Measurements from ENCODE around the gene UTS2R.
A peak's percentile ranks its signal among the peaks of the same experiment; 100 is the strongest.
"Not testable (repeated sequence)": the region's sequence is repeated elsewhere in the genome, so short reads cannot be mapped to it uniquely, and the experiment has no call there.

UTS2R gene

GRCh38 chr17:82369211-82369610 lies 2.4 kb upstream of the UTS2R start:
- Histone ChIP-seq H3K27me3 (ENCODE audit: insufficient read depth, poor library complexity, severe bottlenecking) (peaks cover 31% of the 10 kb centered on the region), H3K4me3 (replicated peaks; ENCODE audit: insufficient read depth, low read length) (no peak overlapping the region), H3K27ac (replicated peaks) (no peak overlapping the region)
- TF ChIP-seq, protein P1, sequence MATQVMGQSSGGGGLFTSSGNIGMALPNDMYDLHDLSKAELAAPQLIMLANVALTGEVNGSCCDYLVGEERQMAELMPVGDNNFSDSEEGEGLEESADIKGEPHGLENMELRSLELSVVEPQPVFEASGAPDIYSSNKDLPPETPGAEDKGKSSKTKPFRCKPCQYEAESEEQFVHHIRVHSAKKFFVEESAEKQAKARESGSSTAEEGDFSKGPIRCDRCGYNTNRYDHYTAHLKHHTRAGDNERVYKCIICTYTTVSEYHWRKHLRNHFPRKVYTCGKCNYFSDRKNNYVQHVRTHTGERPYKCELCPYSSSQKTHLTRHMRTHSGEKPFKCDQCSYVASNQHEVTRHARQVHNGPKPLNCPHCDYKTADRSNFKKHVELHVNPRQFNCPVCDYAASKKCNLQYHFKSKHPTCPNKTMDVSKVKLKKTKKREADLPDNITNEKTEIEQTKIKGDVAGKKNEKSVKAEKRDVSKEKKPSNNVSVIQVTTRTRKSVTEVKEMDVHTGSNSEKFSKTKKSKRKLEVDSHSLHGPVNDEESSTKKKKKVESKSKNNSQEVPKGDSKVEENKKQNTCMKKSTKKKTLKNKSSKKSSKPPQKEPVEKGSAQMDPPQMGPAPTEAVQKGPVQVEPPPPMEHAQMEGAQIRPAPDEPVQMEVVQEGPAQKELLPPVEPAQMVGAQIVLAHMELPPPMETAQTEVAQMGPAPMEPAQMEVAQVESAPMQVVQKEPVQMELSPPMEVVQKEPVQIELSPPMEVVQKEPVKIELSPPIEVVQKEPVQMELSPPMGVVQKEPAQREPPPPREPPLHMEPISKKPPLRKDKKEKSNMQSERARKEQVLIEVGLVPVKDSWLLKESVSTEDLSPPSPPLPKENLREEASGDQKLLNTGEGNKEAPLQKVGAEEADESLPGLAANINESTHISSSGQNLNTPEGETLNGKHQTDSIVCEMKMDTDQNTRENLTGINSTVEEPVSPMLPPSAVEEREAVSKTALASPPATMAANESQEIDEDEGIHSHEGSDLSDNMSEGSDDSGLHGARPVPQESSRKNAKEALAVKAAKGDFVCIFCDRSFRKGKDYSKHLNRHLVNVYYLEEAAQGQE (IDR thresholded peaks at IDR 0.05; ENCODE audit: insufficient replicate concordance, low read depth) = no peak
- TF ChIP-seq GABPA (IDR thresholded peaks at IDR 0.05; ENCODE audit: low read depth) (no peak), CTCF (IDR thresholded peaks at IDR 0.05; ENCODE audit: insufficient read depth, low read length) (no peak), POLR2AphosphoS5 (IDR thresholded peaks at IDR 0.05; ENCODE audit: low read depth) (no peak), SPI1 (IDR thresholded peaks at IDR 0.05; ENCODE audit: borderline replicate concordance, low read depth) (no peak)
- no peak for DNase-seq (ENCODE audit: low read depth in 1 of 2, low spot score in 1 of 2)

DNA sequence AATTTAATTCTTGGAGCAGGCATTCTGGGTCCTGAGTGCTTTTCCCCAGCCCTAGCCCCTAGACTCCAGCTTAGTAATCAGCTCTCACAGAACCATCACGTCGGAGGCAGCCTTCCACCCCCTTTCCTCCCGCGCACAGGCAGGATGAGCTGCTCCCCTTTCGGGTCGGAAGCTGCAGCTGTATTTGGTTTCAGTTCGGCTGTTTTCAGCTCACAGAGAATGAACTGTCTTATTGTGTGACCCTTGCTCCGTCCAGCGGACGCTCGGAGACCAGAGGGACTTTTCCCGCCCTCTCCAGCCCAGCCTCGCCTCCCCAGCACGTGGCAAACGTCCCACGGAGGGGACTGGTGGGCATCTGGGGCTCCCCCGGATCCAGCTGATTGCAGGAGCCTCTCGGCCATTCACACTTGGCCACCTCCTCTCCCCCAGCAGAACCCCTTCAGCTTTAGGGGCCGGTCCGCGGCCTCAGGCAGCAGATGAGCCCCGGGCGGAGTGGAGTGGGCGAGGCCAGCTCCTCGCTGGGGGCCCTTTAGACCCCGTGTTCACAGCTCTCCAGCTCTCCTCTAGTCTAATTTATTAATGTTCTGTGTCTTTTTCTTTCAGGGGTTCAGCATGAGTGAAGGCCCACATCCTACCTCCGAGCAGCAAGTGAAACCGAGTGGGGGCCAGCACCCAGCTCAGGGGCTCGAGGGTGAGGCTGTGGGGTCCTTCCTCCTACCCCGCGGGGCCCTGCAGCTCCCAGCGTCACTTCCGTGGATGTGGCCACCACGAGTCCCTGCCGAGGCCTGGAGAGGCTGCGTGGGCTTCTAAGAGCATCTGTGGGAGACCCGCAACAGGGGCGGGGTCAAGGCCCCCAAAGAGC lies 863 bp upstream of the UTS2R start:
- TF ChIP-seq SPI1 (IDR thresholded peaks at IDR 0.05; ENCODE audit: borderline replicate concordance, low read depth) = no peak
- TF ChIP-seq, protein P1 (IDR thresholded peaks at IDR 0.05; ENCODE audit: insufficient replicate concordance, low read depth) = no peak
- TF ChIP-seq CTCF (IDR thresholded peaks at IDR 0.05; ENCODE audit: insufficient read depth, low read length) = no peak
- TF ChIP-seq GABPA (IDR thresholded peaks at IDR 0.05; ENCODE audit: low read depth) = no peak
- no peak for TF ChIP-seq POLR2AphosphoS5 (IDR thresholded peaks at IDR 0.05; ENCODE audit: low read depth)
- Histone ChIP-seq H3K4me3 (replicated peaks; ENCODE audit: insufficient read depth, low read length) (no peak overlapping the region), H3K27me3 (ENCODE audit: insufficient read depth, poor library complexity, severe bottlenecking) (peaks cover 39% of the 10 kb centered on the region), H3K27ac (replicated peaks) (no peak overlapping the region)
- DNase-seq (ENCODE audit: low read depth in 1 of 2, low spot score in 1 of 2) = no peak

- H3K4me3 ChIP-seq (replicated peaks; ENCODE audit: insufficient read depth, low read length) = no peak overlapping the region
- H3K27me3 ChIP-seq (ENCODE audit: insufficient read depth, poor library complexity, severe bottlenecking) = peaks cover 42% of the 10 kb centered on the region
- no peak overlapping the region for H3K27ac ChIP-seq (replicated peaks)
- TF ChIP-seq SPI1 (IDR thresholded peaks at IDR 0.05; ENCODE audit: borderline replicate concordance, low read depth) = peak; percentile 12; the same call in 1 of the 2 replicates
- TF ChIP-seq, protein P1 (IDR thresholded peaks at IDR 0.05; ENCODE audit: insufficient replicate concordance, low read depth) = no peak
- no peak for DNase-seq (ENCODE audit: low read depth in 1 of 2, low spot score in 1 of 2)
Observed at GRCh38 chr17:82372249-82373071, 895 bp downstream of the UTS2R start.

DNA sequence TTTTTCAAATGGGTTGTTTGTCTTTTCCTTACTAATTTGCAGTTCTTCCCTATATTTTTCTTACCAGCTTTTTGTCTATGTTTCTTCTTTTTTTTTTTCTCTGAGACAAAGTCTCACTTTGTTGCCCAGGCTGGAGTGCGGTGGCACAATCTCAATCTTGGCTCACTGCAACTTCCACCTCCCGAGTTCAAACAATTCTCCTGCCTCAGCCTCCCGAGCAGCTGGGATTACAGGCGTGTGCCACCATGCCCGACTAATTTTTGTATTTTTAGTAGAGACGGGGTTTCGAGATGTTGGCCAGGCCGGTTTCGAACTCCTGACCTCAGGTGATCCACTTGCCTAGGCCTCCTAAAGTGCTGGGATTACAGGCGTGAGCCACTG lies 1.5 kb downstream of the UTS2R start:
- DNase-seq (ENCODE audit: low read depth in 1 of 2, low spot score in 1 of 2); H3K27ac ChIP-seq (replicated peaks); H3K4me3 ChIP-seq (replicated peaks; ENCODE audit: insufficient read depth, low read length): not testable (repeated sequence)
- H3K27me3 ChIP-seq (ENCODE audit: insufficient read depth, poor library complexity, severe bottlenecking) = peaks cover 42% of the 10 kb centered on the region

Measured in HL-60 (cell line).